CD4-positive, alpha-beta T cell treated with Interleukin-6 for 4 hours (primary cell): ENCODE results near the gene VPS8.
A peak's percentile ranks its signal among the peaks of the same experiment; 100 is the strongest.

Source experiments
- DNase-seq: peaks from one replicate; pipeline ENCODE4 v3.0.0-alpha.2; 2020; ENCODE audit warnings: mixed read lengths

VPS8 gene

DNA sequence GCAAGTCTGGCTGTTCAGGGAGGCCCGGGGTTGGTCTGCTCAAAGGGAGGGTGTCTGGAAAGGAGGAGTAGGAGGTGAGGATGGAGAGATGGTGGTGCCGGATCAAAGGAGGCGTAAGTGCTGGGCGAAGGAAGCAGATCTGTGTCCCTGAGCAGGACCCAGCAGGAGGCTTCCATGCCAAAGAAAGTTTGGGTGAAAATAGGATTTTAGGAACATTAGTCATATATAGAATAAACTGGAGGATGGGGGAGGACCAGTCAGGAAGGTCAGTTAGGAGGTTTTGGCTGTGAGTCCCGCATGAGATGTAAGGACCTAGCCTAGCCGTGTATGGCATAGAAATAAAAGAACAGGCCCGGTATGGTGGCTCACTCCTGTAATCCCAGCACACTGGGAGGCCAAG lies 28.6 kb upstream of the VPS8 start:
- DNase-seq = no peak

DNA sequence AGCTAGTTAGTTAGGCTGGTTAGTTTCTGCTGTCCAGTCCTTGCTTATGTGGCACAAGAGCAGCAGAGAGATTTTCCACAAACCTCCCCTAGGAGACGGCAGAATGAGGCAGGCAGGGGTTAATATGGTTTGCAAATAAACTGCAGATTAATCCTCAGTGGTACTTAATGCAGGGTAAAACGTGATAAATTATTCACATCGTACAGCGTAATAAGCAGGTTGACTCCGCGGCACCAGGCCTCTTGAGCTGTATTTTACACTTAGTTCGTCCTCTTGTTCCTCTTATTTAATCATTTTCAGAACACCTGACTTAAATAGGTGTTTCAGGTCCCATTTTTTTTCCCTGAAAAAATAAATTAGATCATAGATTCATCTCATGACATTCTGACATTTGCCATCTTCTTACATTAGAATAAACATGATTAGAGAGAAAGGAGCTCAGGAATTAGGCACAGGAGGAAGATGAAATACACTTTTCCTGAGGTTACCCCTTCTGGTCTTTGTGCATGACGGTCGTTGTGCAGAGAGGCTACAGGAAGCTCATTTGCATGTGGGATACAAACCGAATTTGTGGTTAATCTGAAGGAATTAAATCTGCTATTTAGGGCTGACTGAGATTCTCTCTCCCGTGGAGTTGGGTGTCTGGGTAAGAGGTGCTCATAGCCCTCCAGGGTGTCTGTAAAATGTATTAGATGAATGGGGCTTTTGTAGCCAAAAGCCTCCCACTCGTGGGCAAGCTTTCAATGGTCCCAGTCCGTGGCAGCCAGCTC lies 27.1 kb upstream of the VPS8 start:
- no peak for DNase-seq

DNA sequence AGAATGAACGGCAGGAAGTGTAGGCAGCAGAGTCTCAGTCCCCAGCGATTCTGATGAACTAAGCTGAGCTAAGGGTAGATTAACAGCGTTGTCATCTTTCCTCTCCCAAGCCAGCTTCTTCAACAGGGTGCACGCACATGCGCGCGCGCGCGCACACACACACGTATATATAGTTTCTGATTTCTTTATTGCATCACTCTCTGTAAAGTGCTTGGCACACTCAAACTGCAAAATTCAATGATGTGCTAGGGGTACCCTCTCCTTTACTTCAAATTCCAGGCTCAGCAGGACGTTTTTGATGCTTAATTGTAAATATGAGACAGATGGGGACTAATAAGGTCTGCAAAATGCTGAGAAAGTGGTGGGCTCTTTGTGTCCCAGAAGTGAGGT lies 26.1 kb upstream of the VPS8 start:
- no peak for DNase-seq

DNA sequence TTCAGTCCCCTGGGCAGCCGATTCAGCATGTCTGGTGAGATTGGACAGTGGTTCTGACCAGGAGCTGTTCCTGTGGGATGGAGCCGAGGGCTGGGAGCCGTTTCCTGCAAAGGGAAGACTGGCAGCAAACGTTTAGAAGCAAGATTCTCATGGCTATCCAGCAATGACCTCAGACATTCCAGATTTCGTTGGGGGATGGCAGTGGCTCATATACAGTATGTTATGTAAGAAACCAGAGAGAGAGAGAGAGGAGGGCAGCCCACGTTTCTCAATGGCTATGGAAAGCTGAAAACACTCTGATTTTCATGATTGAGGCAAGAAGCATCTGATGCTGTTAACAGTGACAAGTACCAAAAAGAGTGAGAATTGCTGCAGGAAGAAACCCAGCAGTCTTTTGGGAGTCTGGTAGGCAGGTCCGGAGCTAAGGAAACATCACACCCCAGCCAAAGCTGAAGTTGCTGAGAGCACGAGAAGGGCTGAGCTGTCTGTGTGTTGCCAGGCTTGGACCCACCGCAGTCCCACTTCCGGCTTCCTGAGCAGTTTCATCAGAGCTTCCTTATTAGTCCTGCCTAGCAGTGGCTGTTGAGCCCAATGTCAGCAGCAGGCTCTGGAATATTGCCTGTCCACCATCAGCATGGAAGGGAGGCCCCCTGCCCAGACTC lies 25.6 kb upstream of the VPS8 start:
- peak; percentile 33 for DNase-seq

DNA sequence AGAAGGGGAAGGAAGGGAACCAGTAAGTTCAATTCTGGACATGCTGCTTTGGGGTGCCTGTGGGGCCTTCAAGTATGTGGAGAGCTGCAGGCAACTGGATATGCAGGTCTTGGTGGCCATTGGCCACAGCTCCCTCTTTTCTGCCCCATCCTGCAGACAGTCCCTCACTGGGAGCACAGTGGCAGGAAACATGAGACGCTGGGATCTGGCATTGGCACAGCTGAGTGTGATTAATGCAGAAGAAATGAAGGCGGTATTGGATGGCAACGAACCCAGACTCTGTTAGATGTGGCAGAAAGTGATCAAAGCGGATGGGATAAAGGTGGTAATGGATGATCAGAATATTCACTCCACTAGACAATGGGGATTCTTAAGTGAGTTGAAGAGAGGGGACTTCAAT lies 23.2 kb upstream of the VPS8 start:
- no peak for DNase-seq

DNA sequence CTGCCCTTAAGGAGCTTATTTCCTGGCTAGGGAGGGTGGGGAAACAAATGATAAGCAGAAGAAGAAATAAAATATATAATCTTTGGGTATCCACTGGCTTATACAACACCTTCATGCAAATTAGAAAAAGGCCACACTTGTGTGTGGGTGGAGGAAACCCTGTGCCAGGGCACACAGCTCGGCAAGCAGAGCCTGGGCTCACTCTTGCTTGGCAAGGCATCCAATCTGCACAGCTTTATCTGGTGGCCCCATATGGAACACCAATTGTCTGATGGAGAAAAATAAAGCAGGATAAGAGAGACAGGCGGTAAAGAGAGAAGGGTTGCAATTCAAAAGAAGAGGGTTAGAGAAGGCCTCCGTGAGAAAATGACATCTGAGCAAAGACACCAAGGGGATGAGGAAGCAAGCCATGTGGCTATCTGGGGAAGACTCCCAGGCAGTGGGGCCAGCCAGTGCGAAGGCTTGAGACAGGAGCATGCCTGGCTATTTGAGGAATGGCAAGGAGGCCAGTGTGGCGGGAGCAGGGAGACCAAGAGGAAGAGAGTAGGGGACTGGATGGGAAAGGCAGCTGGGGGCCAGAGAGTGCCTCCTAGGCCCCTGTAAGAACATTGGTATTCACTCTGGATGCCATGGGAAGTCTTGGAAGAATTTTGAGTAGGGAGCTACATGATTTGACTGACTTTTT lies 22.5 kb upstream of the VPS8 start:
- no peak for DNase-seq

DNA sequence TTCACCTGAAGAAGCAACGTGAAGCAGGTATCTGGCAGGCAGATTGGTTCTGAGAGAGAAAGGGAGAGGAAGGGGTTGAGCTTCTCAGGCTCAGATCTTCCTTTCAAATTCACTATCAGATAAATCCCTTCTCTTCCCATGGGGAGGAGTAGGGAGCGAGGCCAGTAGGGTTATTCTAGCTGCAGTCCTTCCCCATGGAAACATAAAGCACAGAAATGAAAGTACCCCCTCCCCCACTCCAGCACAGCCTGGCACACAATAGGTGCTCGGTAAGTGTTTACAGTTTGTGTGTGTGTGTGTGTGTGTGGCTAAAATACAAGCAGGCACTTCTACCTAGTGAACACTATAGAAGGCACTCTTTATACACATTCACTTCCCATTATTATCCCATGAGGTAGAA lies 20.8 kb upstream of the VPS8 start:
- no peak for DNase-seq

DNA sequence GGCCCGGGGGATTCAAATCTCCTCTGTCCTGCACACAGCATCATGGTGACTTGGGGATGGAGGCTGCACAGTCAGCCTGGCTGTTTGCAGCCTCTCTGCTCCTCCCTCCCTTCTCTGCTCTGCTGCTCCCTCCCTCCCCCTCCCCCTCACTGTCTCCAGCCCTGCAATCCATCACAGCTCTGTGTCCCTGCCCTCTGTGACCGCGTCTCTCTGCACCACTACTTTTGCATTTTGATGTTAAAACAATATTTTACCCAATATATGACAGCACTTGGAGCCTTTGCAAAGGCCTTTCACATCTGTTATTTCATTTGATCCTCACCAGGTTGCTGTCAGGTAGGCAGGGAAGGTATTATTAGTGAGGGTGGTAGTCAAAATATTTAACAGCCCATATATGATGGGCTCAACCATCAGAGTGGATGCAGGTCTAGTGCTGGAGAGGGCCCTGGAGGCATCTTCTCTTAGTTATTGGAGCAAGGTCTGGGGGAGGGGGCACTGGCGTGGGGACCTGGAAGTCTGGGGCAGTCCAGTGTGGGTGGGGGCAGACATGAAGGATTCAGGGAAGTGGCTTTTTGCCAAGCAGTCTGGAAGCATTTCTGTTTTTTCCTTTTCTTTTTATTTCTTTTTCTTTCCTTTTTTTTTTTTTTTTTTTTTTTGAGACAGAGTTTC lies 16.3 kb upstream of the VPS8 start:
- no peak for DNase-seq

DNA sequence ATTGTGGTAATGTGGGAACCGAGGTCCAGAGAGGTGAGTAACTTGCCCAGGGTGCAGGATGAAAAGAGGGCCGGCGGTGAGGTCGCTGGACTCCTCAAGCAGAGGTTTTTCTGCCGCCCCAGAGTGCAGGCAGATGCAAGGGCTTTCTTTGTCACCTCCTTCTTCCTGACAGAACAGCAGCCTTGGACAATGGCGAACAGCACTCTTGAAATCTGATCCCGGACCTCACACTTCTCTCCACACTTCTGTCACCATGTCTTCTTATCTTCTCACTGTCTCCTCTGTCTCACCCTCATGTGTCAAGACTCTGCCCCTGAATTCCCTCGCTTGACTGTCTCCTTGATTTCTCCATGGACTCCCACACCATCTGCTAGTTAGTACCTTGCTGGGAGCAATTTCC lies 15.4 kb upstream of the VPS8 start:
- no peak for DNase-seq

DNA sequence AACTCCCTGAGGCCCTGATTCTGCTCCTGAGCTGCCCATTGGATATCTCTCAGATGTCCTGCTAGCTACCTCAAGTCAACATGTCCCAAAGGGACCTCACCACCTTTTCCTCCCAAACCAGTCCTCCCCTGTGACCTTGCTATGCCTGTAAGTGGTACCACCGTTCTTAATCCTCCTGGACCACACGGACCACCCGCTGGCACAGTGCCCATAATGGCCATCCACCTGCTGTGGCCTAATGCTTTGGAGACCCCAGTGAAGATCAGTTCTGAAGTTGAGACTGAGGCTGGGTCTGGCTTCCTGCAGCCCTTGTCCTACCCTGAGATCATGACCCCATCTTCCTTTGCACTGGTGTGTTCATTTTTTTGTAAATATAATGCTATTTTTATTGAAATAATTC lies 15.0 kb upstream of the VPS8 start:
- DNase-seq = no peak

DNA sequence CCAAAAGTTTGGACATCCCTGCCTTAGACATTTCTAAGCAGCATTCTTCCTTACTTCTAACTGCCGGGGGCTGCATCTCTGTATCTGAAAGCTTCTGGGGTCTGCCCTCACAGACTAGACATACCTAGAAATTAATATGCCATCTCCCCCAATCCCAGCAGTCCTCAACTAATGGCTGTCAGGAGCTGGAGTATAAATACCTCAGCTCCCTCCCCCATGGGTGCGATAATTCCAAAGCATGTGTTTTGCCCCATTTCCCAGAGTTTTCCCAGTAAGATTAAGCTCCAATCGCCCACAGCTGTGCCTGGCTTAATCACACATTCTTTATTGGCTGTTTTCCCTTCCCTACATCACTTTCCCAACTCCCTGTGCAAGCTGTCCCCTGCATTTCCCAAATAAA lies 13.8 kb upstream of the VPS8 start:
- DNase-seq = no peak

DNA sequence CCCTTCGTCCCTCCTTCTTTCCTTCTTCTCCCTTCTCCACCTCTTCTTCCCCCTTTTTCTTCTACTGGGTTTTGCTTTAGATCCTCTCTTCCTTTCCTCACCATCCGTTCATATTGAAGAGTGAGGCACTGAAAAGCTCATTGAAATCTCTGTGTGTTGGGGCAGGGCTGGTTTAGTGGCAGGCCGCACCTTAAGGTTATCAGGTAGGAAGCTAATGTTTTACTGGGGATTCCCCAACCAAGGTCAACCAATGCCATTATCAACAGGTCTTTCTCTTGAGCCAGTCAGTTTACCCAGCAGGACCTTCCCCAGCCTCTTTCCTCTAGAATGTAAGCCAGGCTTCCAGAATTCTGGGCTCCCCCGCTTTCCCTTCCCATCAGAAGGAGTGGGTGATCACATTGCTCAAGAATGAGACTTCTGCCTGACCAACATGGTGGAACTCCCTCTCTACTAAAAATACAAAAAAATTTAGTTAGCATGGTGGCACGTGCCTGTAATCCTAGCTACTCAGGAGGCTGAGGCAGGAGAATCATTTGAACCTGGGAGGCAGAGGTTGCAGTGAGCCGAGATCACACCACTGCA lies 11.5 kb upstream of the VPS8 start:
- DNase-seq = no peak

DNA sequence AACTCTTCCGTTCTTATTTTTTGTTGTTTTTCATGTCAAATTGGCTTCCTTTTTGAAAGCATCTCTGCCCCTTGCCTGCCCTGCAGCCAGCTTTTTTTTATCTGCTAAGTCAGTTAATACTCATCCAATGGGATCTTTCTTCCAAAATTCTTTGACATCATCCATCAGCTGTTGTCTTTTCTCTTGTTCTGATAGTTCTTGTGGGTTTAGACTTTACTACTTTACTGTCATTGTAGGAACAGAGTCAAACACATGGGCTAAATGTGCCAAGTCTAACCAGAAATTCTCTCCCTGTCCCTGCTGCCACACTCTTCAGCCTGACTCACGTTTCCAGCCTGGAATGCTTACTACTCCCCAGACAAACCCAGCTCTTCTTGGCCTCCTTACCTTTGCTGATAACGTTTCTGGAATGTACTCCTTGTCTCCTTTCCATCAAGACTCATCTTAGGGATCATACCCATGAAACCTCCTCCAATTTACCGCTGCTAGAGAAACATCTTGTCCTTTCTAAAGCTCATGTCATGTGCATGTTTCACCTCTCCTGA lies 10.7 kb upstream of the VPS8 start:
- DNase-seq = no peak

DNA sequence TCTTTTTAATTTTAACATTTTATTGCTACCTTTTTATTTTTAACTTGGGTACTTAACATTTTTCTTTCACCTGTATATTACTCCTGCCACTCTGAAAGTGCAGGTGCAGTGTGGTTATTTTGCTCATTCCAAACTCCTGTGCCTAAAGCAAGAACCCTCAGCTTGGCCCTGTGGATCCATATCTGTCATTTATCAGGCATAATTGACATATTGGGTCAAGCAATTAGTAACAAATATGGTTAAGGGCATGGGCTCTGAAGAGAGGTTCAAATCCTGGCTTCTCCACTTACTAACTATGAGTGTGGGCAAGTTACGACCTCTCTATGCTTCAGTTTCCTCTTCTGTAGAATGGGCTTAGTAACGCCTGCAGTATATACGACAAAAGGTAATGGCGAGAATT lies 9.8 kb upstream of the VPS8 start:
- no peak for DNase-seq

DNA sequence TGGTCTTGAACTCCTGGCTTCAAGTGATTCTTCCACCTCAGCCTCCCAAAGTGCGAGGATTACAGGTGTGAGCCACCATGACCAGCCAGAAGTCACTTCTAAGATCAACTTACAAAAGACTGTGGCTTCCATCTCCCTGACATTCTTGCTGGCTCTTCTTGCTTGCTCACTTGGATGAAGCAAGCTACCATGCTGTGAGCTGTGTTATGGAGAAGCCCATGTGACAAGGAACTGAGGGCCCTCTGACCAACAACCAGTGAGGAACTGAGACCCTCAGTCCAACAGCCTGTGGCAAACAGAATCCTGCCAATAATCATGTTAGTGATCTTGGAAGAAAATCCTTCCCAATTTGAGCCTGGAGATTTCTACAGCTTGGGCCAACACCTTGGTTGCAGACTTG lies 7.2 kb upstream of the VPS8 start:
- no peak for DNase-seq

DNA sequence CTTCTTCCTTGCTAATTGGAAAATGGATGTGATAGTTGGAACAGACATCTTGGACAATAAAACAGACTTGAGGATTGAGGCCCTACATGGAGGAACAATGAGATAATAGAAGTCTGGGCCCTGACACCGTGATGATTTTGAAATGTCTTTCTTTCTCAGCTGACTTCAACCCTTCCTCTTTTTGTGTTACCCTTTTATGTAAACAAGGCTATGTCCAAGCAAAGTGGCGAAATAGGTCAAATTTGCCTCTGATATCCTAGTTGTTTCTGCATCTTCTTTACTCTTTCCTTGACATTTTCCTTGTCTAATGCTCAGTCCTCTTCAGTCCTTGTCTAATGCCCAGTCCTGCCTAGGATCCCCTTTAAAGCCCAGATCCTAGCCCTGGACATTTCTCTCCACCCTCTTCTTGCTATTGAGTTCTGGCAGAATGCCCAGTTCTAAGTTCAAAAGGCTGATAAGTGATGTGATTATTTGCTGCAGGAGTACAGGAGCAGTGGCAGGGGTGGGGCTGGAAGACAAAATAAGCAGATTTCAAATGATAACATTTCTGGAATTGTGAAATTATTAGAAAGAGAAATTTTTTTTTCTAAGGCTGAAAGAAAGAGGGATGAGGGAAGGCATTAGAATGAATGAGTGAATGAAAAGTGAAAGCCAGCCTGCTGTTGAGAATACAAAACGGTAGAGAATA lies 6.5 kb upstream of the VPS8 start:
- no peak for DNase-seq

DNA sequence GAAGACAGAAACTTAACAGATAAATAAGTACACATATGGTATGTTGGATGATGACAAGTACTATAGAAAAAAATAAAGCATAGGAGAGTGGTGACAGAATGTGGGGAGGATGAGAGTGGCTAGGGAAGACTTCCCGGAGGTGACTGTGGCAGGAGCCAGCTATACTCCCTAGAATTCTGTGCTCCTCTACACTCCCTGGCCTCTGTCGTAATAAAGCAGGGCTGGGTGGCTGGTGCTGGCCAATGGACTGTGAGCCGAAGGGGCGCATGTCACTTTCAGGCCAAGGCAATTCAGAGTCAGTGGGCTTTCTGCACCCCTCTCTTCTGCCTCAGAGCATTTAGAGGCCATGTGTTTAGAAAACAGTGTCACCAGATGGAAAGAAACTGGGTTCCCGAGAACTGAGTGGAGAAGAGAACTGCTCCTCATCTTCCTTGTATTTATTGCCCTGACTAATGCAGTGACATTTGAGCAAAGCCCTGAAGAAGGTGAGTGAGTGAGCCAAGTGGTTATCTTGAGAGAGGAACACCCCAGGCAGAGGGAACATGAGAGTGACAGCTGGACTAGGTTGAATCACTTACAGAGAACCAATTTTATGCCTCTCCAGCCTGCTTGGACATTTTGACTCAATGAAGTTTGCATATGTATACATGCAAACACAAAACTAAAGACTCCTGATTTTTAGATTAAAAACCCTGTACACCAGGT lies 5.2 kb upstream of the VPS8 start:
- DNase-seq = no peak

DNA sequence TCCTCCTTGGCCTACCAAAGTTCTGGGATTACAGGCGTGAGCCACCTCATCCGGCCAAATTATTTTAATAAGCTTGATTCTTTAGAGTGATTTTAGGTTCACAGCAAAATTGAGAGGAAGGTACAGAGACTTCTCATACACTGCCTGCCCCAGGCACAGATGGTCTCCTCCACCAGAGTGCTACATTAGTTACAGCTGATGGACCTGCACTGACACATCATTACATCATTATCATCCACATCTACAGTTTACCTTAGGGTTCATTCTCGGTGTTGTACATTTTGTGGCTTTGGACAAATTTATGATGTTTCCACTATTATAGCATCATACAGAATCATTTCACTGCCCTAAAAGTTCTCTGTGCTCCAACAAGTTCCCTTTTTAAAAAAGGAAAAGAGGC lies 4.4 kb upstream of the VPS8 start:
- DNase-seq = no peak

DNA sequence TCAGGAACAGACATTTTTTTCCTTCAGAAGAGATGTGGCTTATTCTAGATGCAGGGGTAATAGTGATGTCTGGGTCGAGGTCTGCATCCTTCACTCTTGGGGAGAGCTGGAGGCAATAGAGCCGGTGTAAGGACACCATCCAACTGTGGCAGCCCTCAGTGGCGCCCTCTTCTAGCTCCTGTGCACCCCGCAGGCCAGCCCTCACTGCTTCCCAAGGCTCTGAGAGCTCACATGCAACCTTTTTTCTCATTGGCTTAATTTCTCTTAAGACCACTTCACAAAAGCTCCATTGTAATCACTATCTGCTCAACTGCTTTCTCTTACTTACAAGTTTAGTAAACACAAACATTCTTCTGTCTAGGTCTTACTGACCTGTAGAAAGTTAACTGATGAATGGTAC lies 3.9 kb upstream of the VPS8 start:
- no peak for DNase-seq

DNA sequence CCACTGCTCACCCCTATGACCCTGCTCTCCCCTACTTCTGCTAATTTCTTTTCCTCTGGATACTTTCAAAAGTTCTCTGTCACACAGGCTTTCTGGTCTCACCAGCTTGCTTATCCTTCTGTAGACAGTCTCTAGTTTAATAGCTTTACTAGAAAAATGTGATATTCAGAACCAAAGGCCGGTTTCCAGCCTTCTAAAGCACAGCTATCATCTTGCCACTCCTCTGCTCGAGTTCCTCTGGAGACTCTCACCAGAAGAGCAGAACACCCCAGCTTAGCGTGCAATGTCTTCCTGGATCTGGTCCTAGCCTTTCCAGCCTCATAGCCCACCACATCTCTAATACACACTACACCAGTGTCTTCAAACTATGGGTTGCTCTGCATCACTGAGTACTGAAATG lies 1.8 kb upstream of the VPS8 start:
- DNase-seq = no peak

DNA sequence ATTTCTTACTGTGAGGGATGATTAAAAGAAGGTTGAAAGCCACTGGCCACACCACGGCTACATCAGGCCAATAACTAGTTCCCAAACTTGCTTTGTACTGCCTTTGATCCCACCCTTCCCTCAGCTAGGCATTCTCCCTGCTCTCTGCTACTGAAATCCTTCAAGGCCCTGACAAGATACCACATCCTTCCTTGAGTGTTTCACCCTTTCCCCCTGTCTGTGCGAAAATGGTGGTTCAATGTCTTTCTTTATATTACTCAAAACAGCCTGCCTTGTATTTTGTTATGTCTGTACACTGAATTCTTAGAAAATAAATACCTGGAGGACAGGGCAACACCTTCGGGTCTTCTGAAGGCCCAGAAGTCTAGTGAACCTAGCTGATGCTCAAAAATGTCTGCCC lies 932 bp upstream of the VPS8 start:
- DNase-seq = no peak

DNA sequence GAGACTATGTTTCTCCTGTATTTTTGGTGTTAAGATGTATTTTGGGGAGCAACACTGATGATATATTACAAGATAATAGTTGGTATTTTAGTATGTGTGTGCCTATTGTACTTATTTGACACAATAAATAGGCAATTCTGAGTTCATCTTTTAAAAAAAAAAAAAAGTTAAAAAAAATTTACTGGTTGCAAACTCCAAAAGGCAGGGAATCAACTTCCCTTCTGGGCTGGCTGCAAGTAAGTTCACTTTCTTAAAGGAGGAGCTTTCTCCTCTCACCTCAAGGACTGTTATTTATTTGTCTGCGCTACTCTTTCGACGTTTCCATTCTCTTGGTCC lies 335 bp upstream of the VPS8 start:
- no peak for DNase-seq
